Measurements from ENCODE around the gene FMO1.

- TF ChIP-seq CTCF (IDR thresholded peaks at IDR 0.05) (no peak), EP300 (IDR thresholded peaks at IDR 0.05) (no peak), POLR2A (IDR thresholded peaks at IDR 0.05) (no peak)
Observed at GRCh38 chr1:171299342-171299741, 51.0 kb downstream of the FMO1 start.

Data from ovary (tissue), 3 donors.